GM19043 (cell line): ENCODE results near the gene BRINP1.

Experiments
- ATAC-seq: cut with Tn5 transposase; IDR thresholded peaks from one replicate; pipeline ENCODE4 v1.9.1; 2021; ENCODE audit warnings: low read depth; ENCODE audit not compliant: unreplicated experiment

BRINP1 gene

DNA sequence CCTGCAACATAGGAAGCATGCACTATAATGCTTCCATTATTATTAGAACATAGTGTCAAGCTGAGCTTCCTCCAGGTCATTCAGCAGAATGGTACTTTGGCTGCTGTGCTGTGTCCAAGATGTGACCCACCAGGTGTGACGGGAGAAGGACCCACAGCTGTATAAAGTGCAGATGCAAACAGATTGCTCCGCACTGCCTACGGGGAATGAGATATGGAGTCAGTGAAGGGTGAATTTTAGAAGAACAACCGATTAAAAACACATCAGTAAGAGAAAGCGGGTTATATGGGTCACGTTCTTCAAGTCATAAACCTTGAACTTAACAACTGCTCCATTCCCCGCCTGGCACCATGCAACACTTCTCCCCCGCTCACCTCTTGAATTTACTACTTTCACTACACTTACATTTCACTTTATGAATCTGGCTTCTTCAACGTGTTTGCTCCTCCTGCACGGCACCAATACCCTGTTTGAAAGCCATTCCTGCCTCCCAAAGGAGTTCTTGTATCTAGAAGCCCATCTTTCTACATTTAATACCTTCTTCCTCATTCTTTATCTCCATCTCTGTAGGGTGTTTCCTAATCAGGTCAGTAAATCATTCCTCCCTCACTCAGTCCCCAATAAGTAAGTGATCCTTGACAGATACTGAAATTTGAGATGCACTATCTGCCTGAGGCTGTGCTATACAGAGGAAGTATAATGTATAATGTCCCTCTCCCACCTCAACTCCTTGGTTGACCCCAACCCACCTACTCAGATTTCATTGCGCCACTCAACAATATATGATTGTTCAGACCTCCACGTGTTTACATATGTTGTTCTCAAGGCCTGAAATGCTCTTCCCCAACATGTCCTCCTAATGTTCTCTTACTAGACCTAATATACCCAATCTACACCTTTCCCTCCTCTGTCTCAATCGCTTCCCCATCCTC, 25.9 kb downstream of the BRINP1 start:
- ATAC-seq = no peak

DNA sequence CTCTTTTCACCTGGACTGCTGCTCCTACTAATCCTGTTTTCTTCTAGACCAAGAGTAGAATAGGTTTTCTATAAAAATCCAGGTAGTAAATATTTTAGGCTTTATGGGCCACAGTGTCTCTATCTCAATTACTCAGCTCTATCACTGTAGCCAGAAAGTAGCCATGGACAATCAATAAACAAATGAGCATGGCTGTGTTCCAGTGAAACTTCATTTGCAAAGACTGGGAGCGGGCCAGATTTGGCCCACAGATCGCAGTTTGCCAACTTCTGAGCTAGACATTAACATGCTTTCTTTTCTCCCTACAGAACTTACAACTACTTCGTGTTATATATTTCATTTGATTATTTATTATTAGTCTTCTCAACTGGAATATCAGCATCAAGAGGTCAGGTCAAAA, 30.2 kb downstream of the BRINP1 start:
- no peak for ATAC-seq

DNA sequence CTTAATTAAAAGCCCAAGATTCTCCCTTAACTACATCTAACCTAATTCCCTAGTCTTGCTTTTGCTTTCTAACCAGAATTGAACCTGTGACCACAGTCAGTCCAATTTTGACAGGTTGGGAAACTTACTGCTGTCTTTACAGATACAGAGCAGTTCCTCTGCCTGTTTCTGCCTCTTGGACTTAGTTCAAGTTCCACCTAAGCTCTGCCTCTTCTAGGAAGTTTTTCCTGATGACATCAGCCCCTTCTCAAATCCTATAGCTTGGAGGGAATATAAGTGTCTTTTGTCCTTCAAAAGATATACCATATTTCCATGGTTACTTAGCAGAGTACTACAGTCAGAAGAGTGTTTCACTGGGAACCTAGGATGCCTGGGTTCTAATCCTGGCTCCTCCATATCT, 31.7 kb downstream of the BRINP1 start:
- no peak for ATAC-seq

DNA sequence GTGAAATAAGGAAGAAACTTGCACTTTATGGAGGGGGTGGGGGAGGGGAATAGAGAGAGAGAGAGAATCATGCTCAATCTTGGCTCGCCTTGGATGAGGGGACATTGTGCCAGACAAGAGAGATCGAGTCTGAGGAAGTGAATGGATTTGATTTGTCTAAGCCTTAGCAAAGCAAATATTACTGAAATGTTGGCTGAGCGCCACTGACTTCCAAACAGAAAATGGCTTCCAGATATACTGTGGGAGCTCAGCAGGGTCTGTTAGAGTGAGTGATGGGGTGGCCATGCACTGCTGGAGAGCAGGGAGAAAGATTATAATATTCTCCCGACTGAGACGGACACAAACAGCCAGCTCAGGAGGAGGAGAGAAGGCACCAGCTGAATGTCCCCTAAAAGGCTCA, 34.5 kb downstream of the BRINP1 start:
- no peak for ATAC-seq

DNA sequence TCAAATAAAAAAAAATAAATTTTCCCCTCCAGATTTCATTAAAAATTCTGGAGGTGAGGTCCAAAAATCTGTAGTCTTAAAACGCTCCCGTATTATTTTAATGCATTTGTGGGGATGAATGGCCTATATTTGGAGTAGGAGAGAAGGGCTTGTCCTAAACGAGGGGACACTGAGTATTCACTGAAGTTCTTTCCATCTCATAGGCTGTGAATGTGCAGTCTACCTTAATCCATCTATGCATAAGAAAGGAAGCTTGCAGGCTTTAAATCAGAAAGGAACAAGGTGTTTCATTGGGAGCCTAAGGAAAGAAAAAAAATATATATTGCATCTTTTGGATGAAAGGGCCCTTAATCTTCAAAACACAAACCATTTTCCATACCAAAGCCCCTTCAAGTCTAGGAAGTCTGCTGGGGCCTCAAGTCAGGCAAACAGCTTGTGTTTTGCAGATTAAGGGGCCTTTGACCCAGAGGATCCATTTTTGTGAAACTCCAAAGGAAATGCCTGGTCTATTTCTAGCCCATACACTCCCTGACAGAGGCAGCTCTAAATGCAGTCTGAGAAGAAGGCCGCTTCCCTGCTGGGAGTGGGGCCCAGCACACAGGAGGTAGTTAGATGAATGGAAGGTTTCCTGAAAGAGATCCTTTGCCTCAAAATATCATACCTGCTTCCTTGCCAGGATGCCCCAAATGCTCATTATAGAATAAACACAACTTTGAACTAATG, 35.6 kb downstream of the BRINP1 start:
- no peak for ATAC-seq

DNA sequence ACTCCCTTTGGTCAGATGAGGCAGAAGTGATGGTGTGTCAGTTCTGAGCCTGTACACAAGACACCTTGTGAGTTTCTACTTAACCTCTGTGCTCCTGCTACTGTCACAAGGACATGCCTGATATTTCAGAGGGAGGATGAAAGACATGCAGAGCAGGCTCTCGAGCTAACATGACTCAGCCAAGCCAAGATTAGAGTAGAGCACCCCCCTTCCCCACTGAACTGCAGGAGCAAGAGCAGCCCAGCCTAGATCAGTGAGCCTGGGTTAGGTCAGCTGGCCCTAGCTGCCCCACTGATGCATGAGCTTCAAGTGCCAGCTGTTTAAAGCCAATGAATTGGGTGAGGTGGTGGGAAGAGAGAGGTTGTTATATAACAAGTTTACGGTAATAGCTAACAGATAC, 36.7 kb downstream of the BRINP1 start:
- no peak for ATAC-seq

DNA sequence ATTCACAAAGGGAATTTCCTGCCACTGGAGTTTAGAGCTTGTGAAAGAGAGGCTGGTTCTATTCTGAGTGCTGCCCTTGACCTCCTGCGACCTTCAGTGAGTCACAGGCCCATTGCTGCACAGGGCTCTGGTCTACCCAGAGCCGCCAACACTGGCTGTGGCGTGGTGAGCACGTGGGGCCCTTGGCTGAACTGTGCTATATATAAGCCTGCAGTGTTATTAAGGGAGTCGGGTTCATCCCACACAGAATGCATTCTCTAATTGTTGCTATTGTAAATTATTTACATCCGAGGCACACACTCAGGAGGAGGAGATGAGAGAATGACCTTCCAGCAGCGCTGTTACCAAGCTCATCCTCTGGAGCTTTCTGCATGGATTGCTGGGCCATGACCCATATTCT, 47.1 kb downstream of the BRINP1 start:
- ATAC-seq = no peak

DNA sequence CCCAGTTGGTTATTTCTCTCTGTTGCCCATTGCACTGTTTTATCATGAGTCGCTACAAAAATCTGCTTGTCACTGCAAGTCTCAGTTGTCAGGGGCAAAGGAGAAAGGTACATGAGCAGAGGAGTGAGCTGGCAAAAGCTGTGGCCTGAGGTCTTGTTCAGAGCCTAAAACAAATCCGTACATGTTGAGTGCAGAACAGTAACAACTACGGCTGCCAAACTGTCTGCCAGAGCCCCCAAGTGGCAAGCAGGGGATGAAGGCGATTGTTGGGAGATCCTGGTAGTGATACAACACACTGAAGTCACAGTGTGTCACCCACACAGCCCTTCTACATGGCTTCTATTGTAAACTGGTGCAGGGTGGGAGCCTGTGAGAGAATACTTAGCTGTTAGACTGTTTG, 50.9 kb downstream of the BRINP1 start:
- no peak for ATAC-seq

DNA sequence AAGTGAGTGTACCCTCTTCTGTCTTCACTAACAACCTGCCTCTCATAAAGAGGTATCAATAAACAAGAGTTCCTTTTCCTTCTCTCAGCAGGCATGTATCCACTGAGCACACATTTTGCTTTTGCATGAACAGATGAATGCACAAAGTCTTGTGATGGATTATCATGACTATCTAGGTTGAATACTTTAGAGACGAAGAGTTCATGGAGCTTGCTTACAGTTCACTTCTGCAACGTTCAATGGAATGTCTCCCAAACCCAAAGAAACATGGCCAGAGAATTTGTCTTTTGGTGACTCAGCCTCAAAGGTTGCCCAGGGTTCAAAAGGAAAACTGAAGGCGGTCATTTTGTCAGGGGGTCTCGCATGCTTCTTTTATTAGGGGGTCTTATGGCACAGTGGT, 55.4 kb downstream of the BRINP1 start:
- ATAC-seq = no peak

DNA sequence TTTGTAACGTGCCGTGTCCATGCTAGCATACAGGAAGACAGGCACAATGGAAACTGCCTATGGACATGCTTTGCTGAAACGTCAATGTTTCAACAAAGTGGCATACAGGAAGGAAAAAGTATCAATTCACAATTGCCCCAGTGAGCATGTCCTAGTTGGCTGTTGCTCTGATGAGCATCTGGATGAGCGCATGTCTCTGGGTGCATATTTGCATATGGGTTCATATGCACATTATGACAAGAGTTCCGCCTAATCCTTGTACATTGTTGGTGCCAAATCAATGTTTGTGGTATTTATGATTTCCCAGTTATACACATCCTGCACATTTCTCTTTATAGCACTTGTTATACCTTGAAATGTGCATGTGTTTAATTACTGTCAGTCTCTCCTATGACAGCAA, 58.5 kb downstream of the BRINP1 start:
- no peak for ATAC-seq

DNA sequence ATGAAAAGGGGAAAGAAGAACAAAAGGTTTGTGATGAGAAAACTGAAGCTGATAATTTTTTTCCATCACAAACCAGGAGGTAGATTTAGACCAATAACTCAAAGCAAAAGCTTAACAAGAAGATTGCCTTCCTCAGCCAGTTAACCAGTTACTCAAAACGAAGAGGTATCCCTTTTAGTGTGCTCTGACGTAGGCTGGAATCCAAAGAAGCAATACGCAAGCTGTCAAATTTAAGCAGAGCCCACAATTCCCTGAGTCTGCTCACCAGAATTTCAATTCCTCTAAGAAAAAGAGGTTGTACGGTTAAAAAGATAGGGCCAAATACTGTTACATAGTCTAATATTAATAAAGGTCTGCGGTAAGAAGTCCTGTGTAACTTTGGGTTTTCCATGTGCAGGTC, 61.8 kb downstream of the BRINP1 start:
- ATAC-seq = no peak

DNA sequence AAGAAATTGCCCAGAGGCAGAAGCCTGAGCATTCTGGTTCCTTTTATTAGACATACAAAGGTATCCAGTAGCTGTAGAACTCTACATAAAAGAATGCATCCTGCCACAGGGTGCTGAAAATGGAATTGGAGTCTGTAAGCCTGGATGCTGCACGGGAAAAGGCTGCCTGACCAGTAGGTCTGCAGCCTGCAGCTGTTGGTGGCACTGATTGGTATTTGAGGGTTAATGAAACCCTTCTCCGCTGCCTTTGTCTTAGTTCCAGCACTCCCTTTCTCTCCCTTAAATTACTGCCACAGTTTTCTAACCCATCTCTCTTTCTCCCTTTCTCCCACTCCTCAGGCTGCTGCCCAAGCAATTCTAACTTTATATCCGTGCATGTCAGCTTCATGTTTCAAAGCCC, 64.7 kb downstream of the BRINP1 start:
- ATAC-seq = no peak

DNA sequence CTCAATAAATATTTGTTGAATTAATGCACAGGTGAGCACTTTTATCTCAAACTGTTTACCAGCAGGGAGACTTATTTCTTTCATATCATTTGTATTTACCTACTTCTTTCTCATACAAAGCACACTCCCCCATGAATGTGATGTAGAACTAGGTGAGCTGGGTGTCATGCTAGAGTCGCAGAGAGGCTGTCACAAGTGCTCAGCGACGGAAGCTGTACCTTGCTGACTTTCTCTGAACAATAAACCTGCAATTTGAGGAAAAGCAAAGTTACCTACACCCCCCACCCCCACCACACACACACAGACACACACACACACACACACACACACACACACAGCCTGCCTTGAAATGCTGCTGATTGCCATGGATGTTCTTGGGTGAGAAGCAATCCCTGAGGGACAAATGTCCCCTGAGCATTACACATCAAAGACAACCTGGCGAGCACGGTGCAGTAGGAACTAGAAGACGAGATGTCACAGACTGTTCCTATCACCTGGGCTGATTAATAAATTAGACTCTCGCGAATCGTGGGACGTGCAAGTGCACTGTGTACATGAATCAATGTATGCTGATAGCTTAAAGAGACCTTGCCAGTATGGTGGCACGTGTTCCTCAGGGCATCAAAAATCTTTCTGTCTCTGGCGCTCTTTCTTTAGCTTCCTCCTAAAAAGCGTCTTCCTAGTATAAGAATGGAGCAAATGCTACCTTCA, 66.1 kb downstream of the BRINP1 start:
- ATAC-seq = no peak

DNA sequence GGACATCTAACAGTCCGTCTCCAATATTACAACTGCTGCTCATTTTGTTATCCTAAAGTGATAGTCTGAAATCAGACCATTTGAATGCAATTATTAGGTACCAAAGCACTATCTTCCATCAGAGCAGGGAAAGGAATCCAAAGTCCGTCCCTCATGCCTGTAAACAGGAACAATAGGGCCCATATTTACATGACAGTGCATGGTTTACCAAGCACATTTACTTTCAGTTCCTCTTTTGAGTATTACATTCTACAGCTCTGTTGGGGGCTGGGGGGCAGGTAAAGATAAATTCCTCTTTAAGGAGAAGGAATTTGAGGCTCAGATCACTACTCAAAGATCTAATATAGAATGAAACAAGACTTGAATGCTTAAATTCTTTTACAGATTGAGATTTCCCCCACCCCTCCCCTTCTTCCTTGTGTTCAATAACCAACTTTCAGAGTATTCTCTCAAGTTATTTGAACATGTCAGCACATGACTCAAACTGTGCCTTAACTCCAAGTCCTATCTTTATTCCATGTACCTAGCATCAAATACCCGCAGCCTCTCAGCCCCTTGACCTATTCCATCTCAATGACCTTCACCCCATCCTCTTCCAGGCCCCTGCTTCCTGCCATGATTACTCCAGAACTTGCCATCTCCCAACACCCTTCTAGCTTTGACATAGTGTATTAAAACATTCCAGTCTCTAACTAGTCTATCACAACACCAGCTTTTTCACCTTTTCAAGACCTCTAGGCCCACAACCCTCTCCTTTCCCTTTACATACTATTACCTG, 71.0 kb downstream of the BRINP1 start:
- ATAC-seq = peak; percentile 91

DNA sequence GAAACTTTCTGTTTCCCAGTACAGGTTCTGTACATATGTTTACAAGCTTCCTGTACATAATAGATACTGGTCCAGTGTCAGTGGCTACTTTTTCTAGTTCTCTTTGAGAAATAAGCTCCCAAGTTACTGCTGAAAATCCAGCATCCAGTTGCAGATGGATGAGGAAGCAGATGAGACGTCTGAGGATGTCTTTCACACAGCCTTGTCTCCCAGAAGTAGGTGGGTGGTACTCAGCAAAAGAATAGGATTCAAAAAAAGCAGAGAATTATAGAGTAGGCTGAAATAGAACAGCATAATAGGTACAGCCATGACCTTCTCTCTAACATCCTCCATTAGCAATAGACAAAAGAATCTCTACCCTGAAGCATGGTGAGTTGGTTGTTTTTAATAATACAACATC, 77.7 kb downstream of the BRINP1 start:
- no peak for ATAC-seq

DNA sequence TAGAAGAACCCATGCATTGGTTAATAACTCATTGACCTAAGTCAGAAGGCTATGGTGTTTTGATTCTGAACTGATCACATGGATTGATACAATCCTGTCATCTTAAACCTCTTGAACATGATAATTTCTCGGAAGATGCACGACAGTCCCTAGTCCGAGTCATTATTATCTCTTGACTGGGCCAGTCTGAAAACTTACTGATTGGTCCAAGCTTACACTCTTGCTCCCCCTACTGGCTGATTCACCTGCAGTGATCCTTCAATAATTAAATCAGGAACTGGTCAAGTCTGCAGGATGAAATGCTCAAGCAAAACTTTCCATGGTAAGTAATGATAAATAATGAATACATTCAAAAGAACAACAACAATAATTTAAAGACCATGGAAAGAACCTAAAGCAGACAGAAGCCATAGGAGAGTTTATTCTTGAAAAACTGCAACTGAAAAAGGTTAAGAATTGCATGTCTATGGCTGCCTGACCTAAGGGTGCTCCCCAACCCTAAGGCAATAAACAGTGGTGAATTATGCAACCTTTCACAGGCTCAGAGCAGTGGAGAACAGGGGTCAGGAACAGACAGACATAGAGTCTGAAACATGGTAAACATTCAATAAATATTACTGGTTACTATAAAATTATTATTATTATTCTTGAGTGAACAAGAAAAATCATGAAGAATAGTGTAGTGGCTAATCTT, 79.3 kb downstream of the BRINP1 start:
- ATAC-seq = peak; percentile 81

DNA sequence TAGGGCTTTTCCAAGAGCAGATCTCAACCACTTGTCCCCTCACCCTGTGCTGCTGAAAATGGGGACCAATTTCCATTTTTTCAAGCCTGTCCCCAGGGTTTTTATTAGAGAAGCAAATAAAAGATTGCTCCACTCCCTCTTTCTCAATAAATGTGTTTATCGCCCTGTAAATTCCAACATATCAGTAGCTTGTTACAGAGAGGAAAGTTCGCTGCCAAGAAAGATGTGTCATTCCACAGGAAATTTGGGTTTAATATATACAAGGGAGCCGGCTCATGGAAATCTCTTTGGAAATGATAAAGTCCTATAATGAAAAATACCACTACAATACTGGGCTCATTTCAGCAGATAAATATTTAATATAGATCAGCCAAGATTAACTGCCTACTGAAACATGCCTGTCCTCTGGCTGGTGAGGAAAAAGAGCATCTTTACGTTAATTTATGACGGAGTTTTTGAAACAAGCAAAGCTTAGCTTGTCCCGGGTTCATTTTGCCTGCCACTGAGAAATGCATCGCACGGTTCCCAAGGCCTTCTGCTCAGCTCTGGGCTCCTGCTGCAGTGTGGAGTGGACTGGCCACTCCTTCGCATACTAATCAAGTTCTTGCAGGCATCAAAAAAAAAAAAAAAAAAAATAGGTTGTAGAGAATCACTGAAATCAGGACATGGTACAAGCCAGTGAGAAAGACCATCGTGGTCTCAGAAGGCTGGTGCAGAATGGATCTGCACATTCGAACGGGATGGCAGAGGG, 84.5 kb downstream of the BRINP1 start:
- no peak for ATAC-seq

DNA sequence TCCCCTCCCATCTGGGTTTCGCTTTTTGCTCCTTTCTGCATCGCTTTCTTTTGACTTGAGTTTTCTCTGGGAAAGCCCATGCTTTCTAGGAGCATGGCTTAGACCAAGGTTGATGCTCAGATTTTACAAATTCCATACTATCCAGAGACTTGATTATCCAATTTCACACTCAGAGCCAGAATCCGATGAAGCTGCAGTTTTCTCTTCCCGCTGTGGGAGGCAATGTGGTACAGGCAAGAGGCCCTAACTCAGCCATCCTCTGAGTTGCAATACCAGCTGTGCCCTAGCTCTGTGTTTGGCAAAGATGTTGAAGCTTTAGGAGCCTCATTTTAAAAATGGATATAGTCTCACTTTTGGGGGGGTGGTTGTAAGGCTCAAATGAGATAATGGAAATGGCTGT, 85.1 kb downstream of the BRINP1 start:
- no peak for ATAC-seq

DNA sequence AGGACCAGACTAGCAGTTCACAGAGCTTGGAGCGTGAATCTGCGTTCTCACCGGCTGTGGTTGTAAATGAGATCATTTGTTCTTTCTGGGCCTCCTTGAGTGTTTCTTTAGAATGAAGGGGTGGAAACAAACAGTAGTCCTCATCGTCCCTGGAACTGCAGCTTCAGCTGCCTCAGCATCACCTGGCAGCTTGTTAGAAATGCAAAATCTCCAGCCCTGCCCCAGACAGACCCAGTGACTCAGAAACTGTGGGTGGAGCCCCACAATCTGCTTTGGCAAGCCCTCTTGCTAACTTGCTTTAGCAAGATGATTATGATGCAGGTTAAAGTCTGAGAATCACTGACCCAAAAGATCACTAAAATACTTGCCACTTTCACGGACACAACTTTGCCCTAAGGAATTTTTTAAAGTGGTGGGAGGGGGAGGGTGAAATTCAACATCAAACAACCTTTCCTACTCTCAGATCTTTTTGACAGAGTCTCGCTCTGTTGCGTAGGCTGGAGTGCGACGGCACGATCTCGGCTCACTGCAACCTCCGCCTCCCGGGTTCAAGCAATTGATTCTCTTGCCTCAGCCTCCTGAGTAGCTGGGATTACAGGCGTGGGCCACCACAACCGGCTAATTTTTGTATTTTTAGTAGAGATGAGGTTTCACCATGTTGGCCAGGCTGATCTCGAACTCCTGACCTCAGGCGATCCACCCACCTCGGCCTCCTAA, 86.0 kb downstream of the BRINP1 start:
- ATAC-seq = no peak
